Dermis blood vessel endothelial cell (primary cell): ENCODE results near the gene GRK7. TPM values are rescaled to one million over a fixed set of nuclear protein-coding genes. Genes with fewer than 3 reads are reported as not detected.
A peak's percentile ranks its signal among the peaks of the same experiment; 100 is the strongest.
"Not testable (repeated sequence)": the region's sequence is repeated elsewhere in the genome, so short reads cannot be mapped to it uniquely, and the experiment has no call there.

ENCODE experiments used
- DNase-seq: peaks from one replicate; pipeline ENCODE4 v3.0.0; 2010
- total RNA-seq: library from RNA; depleted of rRNA; stranded (reverse); fragments of >200 nt; gene quantifications from 2 replicates; pipeline ENCODE4 v1.2.3, GENCODE V29; 2014

Gene GRK7
- total RNA-seq, 1 donor from 2014 or later: not detected

DNA sequence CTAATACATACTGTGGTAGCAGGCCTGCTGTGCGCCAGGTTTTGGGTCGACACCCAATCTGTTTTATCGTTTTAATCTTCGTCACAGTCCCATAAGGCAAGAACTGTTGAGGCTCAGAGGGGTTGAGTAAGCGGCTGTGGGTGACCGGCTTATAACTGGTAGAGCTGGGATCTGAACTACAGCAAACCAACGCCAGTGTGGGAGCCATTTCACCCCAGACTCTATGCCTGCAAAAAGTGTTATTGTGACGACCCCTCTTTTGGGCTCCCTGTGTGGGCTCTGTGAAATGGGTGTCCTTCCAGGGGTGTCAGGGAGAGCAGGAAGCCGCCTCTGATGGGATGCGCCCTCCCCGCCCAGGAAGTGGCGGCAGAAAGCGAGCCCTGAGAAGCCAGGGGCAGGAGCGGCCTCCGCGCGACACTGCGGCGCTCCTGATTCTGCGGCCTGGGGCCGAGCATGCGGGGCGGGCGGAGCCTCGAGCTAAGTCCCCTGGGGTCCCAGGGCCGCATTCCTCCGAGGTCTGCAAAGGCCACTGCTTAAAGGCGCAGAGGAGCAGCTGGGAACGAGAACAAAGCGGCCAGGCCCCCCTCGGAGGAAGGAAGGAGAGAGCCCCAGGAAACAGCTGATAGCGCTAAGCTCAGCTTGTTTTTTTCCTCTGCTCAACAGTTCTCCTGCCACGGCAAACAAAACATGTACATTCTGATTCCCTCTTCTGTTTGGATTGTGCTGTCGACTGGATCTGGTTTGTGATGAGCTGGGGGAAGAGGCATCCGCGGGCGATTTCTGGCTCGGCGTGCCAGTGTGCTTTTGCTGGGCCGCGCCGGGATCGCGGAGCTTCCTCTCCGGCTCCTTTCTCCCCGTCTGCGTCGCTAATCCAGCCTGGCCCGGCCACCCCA is 33.9 kb downstream of the GRK7 start:
- peak; percentile 90 for DNase-seq

DNA sequence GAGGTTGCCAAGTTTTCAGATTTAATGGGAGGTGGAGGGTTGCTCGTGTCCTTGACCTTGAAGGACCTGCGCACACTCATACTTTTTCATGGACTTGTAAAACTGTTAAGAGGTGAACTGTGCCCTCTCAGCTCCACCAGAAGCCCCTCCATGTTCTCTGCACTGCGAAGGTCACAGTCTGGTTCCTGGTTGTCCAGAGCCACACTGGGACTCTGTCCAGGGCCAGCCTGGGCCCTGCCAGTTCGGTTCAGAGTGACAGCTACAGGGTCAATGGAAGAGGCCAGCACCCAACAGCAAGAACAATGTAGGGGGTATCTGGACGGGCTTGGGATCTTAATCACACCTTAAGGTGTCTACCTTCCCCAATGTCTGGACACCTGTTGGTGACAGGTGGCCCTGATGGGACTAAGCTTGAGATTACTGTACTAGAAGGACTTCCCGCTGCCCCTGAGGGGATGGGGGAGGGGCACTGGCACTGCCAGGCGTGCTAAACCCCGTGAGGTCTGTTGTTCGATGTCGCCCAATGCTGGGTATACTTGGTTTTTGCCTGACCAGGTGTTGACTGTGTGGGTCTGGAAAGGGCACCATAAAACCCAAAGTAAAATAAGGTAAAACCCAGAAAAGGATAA is 34.7 kb downstream of the GRK7 start:
- no peak for DNase-seq

DNA sequence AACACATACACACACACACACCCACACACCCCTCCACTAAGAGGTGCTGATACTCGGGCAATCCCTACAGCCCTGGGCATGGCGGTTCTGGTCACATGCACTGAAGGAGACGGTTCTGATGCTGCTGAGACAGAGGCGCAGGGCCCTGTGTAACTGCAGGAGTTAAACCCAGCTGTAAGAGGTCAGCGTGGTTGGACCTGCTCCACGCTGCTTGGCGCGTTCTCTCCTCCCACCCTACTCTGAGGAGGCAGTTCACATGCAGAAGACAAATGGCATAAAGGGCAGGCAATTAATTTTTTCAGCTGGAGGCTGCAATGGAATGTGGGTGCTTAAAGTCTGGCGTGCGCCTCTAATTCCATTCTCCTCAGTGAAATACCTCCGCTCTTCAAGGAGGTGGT is 35.2 kb downstream of the GRK7 start:
- DNase-seq: no peak

DNA sequence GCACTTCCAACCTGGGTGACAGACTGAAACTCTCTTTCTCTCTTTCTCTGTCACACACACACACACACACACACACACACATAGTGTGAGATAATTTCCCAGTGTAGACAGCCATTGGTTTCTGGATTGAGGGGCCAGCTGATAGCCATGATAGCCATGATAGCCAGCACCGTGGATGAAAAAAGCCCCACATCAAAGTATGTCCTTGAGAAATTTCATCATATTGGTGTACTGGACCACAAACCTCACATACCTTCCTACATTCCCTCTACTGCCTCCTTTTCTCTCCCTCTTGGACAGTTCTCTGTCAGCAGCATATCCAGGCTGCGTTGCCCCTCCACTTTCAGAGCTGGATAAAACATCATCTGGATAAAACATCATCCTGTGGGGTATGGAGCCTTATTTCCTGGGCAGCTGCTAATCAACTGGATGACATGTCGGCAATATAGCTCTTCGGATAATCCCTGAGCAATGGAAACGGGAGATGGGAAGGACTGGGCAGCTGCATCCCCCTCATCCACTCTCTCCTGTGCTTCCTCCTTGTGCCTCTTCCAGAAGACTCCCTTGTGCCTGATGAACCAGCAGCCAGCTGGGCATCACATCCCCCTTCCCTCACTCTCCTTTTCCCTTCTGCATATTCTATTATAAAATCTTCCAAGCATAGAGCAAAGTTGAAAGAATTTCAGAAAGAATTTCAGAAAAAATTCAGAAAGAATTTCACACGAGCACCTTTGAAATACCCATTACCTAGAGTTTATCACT is 39.3 kb downstream of the GRK7 start:
- no peak for DNase-seq

DNA sequence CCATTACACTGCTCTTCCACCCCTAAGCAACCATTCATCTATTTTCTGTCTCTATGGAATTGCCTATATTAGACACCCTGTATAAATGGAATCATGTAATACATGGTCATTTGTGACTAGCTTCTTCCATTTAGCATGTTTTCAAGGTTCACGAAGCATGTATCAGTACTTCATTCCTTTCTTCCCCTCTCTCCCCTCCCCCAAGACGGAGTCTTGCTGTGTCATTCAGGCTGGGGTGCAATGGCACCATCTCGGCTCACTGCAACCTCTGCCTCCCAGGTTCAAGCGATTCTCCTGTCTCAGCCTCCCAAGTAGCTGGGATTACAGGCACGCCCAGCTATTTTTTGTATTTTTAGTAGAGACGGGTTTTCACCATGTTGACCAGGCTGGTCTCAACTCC is 40.3 kb downstream of the GRK7 start:
- DNase-seq: not testable (repeated sequence)

DNA sequence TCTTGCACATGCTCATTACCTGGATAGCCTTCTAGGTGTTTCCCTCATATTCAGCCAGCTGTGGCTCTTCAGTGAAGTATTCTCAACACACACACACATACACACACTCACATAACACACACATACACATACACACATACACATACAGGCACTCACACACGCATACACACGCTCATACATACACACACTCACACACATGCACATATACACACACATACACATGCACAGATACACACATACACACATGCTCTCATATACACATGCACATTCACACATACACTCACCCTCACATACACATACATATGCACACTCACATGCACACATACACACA is 41.2 kb downstream of the GRK7 start:
- no peak for DNase-seq

DNA sequence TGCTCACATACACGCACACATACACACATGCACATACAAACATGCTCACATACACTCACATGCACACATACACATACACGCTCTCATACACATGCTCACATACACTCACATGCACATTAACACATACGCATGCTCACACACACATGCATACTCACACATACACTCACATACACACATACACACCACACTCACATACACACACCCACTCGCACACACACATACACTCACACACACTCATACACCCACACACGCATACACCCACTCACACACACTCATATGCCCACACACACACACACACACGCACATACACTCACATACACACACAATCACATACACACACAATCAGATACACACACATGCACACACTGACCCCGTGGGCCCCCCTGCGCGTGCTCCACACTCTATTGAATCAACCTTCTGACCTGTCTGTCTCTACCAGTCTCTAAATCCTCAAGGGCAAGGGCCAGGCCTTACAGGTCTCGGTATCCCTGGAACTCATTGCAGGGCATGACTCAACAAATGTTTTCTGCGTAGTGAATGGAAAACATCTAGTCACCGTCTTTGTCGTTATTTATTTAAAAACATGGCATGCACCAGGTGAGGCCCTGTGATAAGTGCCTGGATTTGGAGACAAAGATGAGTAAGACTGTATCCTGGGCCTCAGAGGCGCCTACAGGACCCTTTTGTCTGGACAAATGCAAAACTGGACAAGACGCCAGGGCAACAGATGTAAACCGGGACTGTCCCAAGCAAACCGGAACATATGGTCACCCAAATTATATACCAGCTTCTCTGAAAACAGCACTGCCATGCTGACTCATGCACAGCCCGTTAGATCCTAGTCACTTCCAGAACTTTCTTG is 41.8 kb downstream of the GRK7 start:
- no peak for DNase-seq

DNA sequence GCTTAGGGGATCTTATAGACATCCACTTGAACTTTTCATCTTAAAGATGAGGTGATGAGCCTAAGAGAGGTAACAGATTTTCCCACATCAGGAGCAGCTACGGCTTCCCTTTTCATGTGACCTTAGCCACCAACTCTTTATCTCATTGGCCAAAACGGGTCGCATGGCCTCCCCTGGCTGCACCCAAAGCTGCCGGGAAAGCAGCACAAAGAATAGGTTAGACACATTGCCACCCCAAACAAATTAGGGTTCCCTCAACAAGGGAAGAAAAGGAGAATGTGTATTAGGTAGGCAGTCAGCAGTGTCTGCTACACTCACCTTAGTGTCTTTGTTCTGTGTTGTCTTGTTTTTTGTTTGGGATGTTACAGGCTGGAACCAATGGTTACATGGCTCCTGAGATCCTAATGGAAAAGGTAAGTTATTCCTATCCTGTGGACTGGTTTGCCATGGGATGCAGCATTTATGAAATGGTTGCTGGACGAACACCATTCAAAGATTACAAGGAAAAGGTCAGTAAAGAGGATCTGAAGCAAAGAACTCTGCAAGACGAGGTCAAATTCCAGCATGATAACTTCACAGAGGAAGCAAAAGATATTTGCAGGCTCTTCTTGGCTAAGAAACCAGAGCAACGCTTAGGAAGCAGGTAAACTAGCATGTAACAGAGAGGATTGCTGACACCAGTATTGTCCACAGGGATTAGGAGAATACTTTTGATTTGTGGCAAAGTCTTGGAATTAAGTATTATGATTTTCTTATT is 44.2 kb downstream of the GRK7 start:
- DNase-seq: no peak

DNA sequence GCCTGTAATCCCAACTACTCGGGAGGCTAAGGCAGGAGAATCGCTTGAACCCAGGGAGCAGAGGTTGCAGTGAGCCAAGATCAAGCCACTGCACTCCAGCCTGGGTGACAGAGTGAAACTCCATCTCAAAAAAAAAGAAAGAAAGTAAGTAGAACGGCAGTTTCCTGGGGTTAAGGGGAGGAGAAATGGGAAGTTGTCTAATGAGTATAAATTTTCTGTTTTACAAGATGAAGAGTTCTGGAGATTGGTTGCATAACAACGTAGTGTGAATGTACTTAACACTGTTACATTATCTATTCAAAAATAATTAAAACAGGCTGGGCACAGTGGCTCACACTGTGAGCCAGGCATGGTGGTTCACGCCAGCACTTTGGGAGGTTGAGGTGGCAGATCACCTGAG is 45.4 kb downstream of the GRK7 start:
- DNase-seq: no peak

DNA sequence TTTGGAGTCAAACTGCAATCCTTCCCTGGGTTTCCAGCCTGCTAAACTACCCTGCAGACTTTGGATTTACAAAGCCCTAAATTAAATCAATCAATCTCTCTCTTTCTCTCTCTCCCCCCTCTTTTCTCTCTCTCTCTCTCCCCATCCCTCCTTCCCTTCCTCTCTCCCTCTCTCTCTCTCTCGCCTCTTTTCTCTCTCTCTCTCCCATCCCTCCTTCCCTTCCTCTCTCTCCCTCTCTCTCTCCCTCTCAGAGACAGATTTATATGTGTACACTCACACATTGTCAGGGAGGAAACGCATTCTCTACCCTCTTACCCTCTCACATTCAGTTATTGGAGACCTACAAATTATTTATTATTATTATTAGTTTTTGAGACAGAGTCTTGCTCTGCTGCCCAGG is 47.0 kb downstream of the GRK7 start:
- no peak for DNase-seq

DNA sequence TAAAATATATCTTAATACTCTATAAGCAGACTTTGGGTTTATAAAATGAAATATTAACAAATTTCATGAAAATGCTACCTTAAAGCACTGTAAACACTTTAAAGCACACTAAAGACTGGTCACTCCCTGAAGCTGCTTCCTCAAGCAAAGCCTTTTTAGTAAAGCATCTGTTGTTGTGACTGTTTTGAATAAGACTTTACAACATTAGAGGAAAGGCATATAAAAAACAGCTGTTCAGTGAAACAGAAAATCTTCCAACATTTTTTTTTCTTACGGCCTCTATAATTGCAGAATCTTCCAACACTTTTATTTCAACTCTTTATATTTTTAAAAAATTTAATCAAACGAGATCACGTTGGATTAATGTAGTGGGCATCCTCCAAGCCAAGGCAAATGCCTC is 48.1 kb downstream of the GRK7 start:
- no peak for DNase-seq

DNA sequence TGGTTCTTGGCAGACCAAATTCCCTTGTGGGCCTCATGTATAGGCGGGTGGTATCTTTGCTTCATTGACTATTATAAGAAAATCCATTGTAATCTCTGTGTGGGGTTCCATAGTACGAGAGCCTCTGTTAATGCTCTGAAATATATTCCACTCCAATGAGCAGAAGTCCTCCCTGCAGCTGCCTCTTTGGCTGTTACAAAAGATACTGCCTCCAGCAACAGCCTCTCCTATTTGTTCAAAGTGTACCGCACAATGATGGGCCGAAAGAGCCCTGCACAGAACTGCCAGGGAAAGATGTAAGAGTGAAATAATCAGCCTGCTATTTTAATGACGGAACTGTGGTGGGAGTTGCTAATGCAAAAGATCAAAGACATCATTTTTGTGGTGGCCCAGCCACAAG is 48.9 kb downstream of the GRK7 start:
- DNase-seq: no peak

DNA sequence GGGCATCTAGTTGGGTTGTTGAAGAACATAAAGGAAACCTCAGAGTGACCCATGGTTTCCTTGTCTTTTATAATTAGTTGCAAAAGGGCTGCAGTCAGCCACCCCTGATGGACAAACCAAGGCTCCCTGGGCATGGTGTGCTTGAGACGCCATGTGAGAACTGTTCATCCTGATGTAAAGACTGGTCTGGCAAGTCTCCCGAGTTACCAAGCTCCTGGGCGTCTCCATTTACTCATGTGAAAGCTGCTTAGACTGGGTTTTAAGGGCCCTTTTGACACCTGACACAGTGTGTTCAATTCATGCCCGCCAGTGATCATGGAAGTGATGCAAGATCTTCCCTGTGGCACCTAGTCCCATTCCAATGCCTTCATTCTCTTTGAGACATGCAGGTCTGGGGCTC is 49.4 kb downstream of the GRK7 start:
- DNase-seq: no peak

Other genes with a start within 250 kb of the GRK7 start
- 38.1 and 93.8 TPM in 2 replicates for gene RNF7, start 25.1 kb upstream of the GRK7 start, total RNA-seq
- 129 and 199 TPM in 2 replicates for gene ATP1B3, start 113.2 kb downstream of the GRK7 start, total RNA-seq